ENCODE measurements around the gene TOMM20L.

The TOMM20L gene

DNA sequence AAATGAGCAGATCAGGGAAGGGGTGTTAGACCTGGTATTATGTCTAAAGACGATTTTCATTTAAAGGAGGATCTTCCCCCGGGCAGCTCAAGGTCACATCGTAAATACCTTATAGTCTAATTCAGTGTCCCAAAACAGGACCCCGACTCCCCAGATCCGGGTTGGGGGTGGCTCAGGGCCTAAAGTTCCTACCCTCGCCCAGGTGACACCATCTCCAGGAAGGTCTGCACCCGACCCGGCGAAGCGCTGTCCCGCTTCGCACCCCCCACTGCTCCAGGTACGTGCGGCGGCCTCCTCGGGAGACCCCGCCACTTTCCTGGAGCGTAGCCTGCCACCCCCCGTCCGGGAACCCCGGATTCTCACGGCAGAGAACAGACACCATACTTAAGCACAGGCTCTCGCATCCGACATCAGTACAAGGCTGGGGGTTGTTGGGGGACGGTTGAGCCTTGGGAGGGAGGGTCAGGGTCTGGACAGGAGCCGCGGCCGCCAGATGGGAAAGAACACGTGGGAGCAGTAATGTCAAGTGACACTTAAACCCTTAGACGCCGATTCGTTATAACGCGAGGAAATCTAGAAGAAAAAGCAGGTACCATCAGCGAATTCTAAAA is 31.0 kb downstream of the TOMM20L start:
- peak; percentile 3 to 30 for DNase-seq (ENCODE audit: extremely low read depth in 1 of 2, low read depth in 1 of 2)

- peak; percentile 89 to 96 for DNase-seq (ENCODE audit: extremely low read depth in 1 of 2, low read depth in 1 of 2)
Measured at GRCh38 chr14:58427281-58428117, 31.8 kb downstream of the TOMM20L start, which contains the start of the genes KIAA0586 and TIMM9. Gene KIAA0586, plus strand, starts transcription at chr14:58427719. Its CDS starts 546 bp downstream, at chr14:58428265. Gene TIMM9, minus strand, starts transcription at chr14:58427531. Its CDS starts 15,586 bp downstream, at chr14:58411945.

DNA sequence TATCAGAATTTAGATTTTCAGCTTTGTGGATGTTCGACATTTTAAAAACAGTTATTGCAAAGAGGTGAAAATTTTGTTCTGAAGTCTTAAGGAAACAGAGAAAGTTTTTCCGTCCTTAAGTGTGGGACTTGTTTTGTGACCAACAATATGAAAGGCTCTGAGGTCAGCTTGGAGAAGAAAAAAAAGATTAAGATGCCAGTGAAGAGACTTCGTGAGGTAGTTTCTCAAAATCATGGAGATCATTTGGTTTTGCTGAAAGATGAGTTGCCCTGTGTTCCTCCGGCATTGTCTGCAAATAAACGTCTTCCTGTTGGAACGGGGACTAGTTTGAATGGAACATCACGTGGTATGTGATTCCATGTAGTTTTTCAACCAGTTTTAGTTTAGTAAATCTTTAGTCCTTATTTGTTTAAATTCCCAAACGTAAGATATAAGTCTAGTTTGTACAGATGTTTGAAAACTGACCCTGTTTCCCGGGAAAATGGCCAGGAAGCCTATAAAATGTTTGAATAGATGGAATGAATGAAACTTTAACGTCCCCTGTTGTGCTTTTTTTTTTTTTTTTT is 32.5 kb downstream of the TOMM20L start:
- no peak for DNase-seq (ENCODE audit: extremely low read depth in 1 of 2, low read depth in 1 of 2)

GRCh38 chr14:58430156-58430555 is 34.4 kb downstream of the TOMM20L start:
- DNase-seq (ENCODE audit: extremely low read depth in 1 of 2, low read depth in 1 of 2): no peak

- no peak for DNase-seq (ENCODE audit: extremely low read depth in 1 of 2, low read depth in 1 of 2)
Measured at GRCh38 chr14:58439476-58439875, 43.7 kb downstream of the TOMM20L start.

- DNase-seq (ENCODE audit: extremely low read depth in 1 of 2, low read depth in 1 of 2): no peak
Measured at GRCh38 chr14:58444627-58445026, 48.9 kb downstream of the TOMM20L start.

DNA sequence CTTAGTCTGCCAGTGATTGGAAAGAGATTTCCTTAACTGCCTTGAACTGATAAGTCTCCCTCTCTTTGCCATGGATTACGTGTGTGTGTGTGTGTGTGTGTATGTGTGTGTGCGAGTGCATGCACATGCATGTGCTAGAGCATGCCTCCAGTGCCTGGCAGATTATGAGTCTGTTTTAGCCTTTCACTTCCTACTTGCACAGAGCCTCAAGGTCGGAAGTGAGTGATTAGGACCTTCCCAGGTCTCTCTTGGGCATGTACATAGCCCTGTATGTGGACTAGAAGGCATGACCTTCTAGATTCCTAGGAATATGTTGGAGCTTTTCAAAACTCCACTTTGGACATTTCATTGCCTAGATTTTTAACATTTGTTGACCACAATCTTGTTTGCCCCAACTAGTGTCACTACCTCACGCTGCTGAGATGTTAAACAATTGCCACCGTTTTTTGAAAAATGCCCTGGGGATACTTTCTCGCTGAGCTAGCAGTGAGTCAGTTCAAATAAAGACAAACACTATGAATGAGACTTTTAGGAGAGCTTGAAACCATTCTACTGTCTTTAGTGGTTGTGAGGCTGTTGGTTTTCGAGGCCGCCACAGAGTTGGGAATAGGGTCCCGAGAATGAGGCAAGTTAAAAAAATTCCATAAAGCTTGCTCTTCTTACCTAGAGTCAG is 60.0 kb downstream of the TOMM20L start:
- DNase-seq (ENCODE audit: extremely low read depth in 1 of 2, low read depth in 1 of 2): no peak

Data from activated CD8-positive, alpha-beta memory T cell treated with anti-CD3 and anti-CD28 coated beads for 1 hour (primary cell).